CD4-positive, alpha-beta T cell treated with Interleukin-15 for 4 hours (primary cell): ENCODE measurements around the gene PHETA2.
"Not testable (repeated sequence)": the region's sequence is repeated elsewhere in the genome, so short reads cannot be mapped to it uniquely, and the experiment has no call there.

ENCODE experiments used
- DNase-seq: peaks from one replicate; pipeline ENCODE4 v3.0.0-alpha.2; 2020; ENCODE audit warnings: low spot score

The PHETA2 gene

GRCh38 chr22:42108848-42109247 lies 34.8 kb downstream of the PHETA2 start:
- no peak for DNase-seq

- no peak for DNase-seq
Measured at GRCh38 chr22:42111798-42112197, 37.8 kb downstream of the PHETA2 start.

GRCh38 chr22:42112793-42113192 lies 38.7 kb downstream of the PHETA2 start:
- not testable (repeated sequence) for DNase-seq

GRCh38 chr22:42114721-42115120 lies 40.7 kb downstream of the PHETA2 start:
- no peak for DNase-seq

- DNase-seq: not testable (repeated sequence)
Measured at GRCh38 chr22:42115420-42115830, 41.4 kb downstream of the PHETA2 start.

- DNase-seq: no peak
Measured at GRCh38 chr22:42116848-42117424, 42.9 kb downstream of the PHETA2 start.

GRCh38 chr22:42120231-42121021 lies 46.4 kb downstream of the PHETA2 start:
- peak; percentile 54 for DNase-seq

- DNase-seq: not testable (repeated sequence)
Measured at GRCh38 chr22:42123529-42123928, 49.5 kb downstream of the PHETA2 start.

GRCh38 chr22:42127606-42128005 lies 53.6 kb downstream of the PHETA2 start:
- no peak for DNase-seq

- not testable (repeated sequence) for DNase-seq
Measured at GRCh38 chr22:42128007-42128406, 54.0 kb downstream of the PHETA2 start.
